ENCODE measurements around the gene ETV3L. TPM values are rescaled to one million over a fixed set of nuclear protein-coding genes. Genes with fewer than 3 reads are reported as not detected.

The ETV3L gene
- total RNA-seq, 1 donor from 2014 or later: not detected

GRCh38 chr1:157084720-157085119 lies 14.9 kb downstream of the ETV3L start:
- H3K27ac Mint-ChIP-seq (ENCODE audit: unreplicated experiment): no peak overlapping the region
- peaks cover 9% of the 10 kb centered on the region for H3K27me3 Mint-ChIP-seq (ENCODE audit: low read depth)
- no peaks in the 10 kb centered on the region for H3K36me3 Mint-ChIP-seq (ENCODE audit: low read depth)
- DNase-seq (ENCODE audit: low spot score): no peak
- no peak for TF ChIP-seq CTCF (IDR thresholded peaks at IDR 0.05)
- no peaks in the 10 kb centered on the region for H3K9me3 Mint-ChIP-seq (ENCODE audit: low read depth)
- H3K4me1 Mint-ChIP-seq (ENCODE audit: low read depth): no peaks in the 10 kb centered on the region
- H3K4me3 Mint-ChIP-seq (ENCODE audit: unreplicated experiment): no peak overlapping the region

GRCh38 chr1:157081707-157082106 lies 17.9 kb downstream of the ETV3L start:
- H3K27ac Mint-ChIP-seq (ENCODE audit: unreplicated experiment): no peak overlapping the region
- H3K4me1 Mint-ChIP-seq (ENCODE audit: low read depth): no peaks in the 10 kb centered on the region
- DNase-seq (ENCODE audit: low spot score): no peak
- H3K4me3 Mint-ChIP-seq (ENCODE audit: unreplicated experiment): no peak overlapping the region
- H3K27me3 Mint-ChIP-seq (ENCODE audit: low read depth): peaks cover 13% of the 10 kb centered on the region
- no peaks in the 10 kb centered on the region for H3K36me3 Mint-ChIP-seq (ENCODE audit: low read depth)
- H3K9me3 Mint-ChIP-seq (ENCODE audit: low read depth): no peaks in the 10 kb centered on the region
- no peak for TF ChIP-seq CTCF (IDR thresholded peaks at IDR 0.05)

- Mint-ChIP-seq H3K4me3 (ENCODE audit: unreplicated experiment) (no peak overlapping the region), H3K9me3 (ENCODE audit: low read depth) (no peaks in the 10 kb centered on the region), H3K27me3 (ENCODE audit: low read depth) (peaks cover 15% of the 10 kb centered on the region), H3K4me1 (ENCODE audit: low read depth) (no peaks in the 10 kb centered on the region), H3K27ac (ENCODE audit: unreplicated experiment) (no peak overlapping the region), H3K36me3 (ENCODE audit: low read depth) (no peaks in the 10 kb centered on the region)
- no peak for DNase-seq (ENCODE audit: low spot score)
- TF ChIP-seq CTCF (IDR thresholded peaks at IDR 0.05): no peak
Measured at GRCh38 chr1:157080714-157081113, 18.9 kb downstream of the ETV3L start.

GRCh38 chr1:157077394-157077793 lies 22.2 kb downstream of the ETV3L start:
- DNase-seq (ENCODE audit: low spot score): no peak
- no peak for TF ChIP-seq CTCF (IDR thresholded peaks at IDR 0.05)
- Mint-ChIP-seq H3K36me3 (ENCODE audit: low read depth) (no peaks in the 10 kb centered on the region), H3K9me3 (ENCODE audit: low read depth) (no peaks in the 10 kb centered on the region), H3K4me1 (ENCODE audit: low read depth) (no peaks in the 10 kb centered on the region), H3K27me3 (ENCODE audit: low read depth) (peaks cover 19% of the 10 kb centered on the region), H3K27ac (ENCODE audit: unreplicated experiment) (no peak overlapping the region), H3K4me3 (ENCODE audit: unreplicated experiment) (no peak overlapping the region)

DNA sequence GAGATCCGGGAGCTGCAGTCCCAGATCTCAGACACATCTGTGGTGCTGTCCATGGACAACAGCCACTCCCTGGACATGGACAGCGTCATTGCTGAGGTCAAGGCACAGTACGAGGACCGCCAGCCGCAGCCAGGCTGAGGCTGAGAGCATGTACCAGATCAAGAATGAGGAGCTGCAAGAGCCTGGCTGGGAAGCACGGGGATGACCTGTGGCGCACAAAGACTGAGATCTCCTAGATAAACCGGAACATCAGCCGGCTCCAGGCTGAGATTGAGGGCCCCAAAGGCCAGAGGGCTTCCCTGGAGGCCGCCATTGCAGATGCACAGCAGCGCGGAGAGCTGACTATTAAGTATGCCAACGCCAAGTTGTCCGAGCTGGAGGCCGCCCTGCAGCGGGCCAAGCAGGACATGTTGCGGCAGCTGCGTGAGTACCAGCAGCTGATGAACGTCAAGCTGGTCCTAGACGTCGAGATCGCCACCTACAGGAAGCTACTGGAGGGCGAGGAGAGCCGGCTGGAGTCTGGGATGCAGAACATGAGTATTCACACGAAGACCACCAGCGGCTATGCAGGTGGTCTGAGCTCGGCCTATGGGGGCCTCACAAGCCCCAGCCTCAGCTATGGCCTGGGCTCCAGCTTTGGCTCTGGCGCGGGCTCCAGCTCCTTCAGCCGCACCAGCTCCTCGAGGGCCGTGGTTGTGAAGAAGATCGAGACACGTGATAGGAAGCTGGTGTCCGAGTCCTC lies 25.5 kb downstream of the ETV3L start:
- no peaks in the 10 kb centered on the region for H3K9me3 Mint-ChIP-seq (ENCODE audit: low read depth)
- DNase-seq (ENCODE audit: low spot score): no peak
- H3K4me1 Mint-ChIP-seq (ENCODE audit: low read depth): no peaks in the 10 kb centered on the region
- H3K27me3 Mint-ChIP-seq (ENCODE audit: low read depth): peaks cover 18% of the 10 kb centered on the region
- peak; percentile 76 for TF ChIP-seq CTCF (IDR thresholded peaks at IDR 0.05)
- H3K27ac Mint-ChIP-seq (ENCODE audit: unreplicated experiment): no peak overlapping the region
- H3K4me3 Mint-ChIP-seq (ENCODE audit: unreplicated experiment): peak overlapping the region; percentile 13
- H3K36me3 Mint-ChIP-seq (ENCODE audit: low read depth): no peaks in the 10 kb centered on the region
